Osteoblast (primary cell): ENCODE measurements around the gene KIF6. TPM values are rescaled to one million over a fixed set of nuclear protein-coding genes. Genes with fewer than 3 reads are reported as not detected.
"Not testable (repeated sequence)": the region's sequence is repeated elsewhere in the genome, so short reads cannot be mapped to it uniquely, and the experiment has no call there.

Source experiments
- DNase-seq: peaks from one replicate; pipeline ENCODE4 v3.0.0; 2011; ENCODE audit warnings: low spot score, mixed read lengths; ENCODE audit not compliant: insufficient read length; ENCODE audit errors: missing footprints
- H2AFZ ChIP-seq: 2 replicates; pipeline ENCODE4 v1.6.0; 2011; ENCODE audit warnings: mild to moderate bottlenecking, low read length
- H3K27ac ChIP-seq: 2 replicates; pipeline ENCODE4 v1.5.1; 2011; ENCODE audit warnings: mild to moderate bottlenecking, low read depth, low read length, moderate library complexity
- H3K27me3 ChIP-seq: 2 replicates; pipeline ENCODE4 v1.6.0; 2012; ENCODE audit warnings: mild to moderate bottlenecking, control low read depth, inconsistent platforms, low read length, moderate library complexity; ENCODE audit not compliant: insufficient read depth
- H3K36me3 ChIP-seq: 2 replicates; pipeline ENCODE4 v1.5.1; 2011; ENCODE audit warnings: mild to moderate bottlenecking, low read length, control low read depth, moderate library complexity; ENCODE audit not compliant: insufficient read depth
- H3K4me1 ChIP-seq: 2 replicates; pipeline ENCODE4 v1.5.1; 2011; ENCODE audit warnings: mild to moderate bottlenecking, low read length, control low read depth, moderate library complexity; ENCODE audit not compliant: insufficient read depth
- H3K4me2 ChIP-seq: 2 replicates; pipeline ENCODE4 v1.6.0; 2011; ENCODE audit warnings: mild to moderate bottlenecking, low read length; ENCODE audit not compliant: insufficient read depth
- H3K4me3 ChIP-seq: fragments of 200-600 bp; sonication (generic); 3 replicates; pipeline ENCODE4 v1.5.1; 2012; ENCODE audit warnings: mild to moderate bottlenecking, low read length, inconsistent platforms; ENCODE audit not compliant: insufficient read depth
- H3K79me2 ChIP-seq: 2 replicates; pipeline ENCODE4 v1.6.0; 2012; ENCODE audit warnings: mild to moderate bottlenecking, low read length, control low read depth, inconsistent platforms; ENCODE audit not compliant: insufficient read depth
- H3K9me3 ChIP-seq: 2 replicates; pipeline ENCODE4 v1.5.1; 2011; ENCODE audit warnings: low read depth, low read length, control low read depth
- H4K20me1 ChIP-seq: 2 replicates; pipeline ENCODE4 v1.6.0; 2012; ENCODE audit warnings: mild to moderate bottlenecking, low read length, control low read depth; ENCODE audit not compliant: insufficient read depth
- CTCF ChIP-seq: IDR thresholded peaks from 2 replicates; pipeline ENCODE4 v1.5.1; 2011; ENCODE audit warnings: mild to moderate bottlenecking, low read depth, low read length, moderate library complexity; ENCODE audit errors: extremely low read depth
- total RNA-seq: library from RNA; depleted of rRNA; stranded (reverse); fragments of >200 nt; gene quantifications from 2 replicates; pipeline ENCODE4 v1.2.3, GENCODE V29; 2012

The KIF6 gene
- total RNA-seq, 1 donor: 1.4 TPM

GRCh38 chr6:39490108-39490507, 235.1 kb downstream of the KIF6 start:
- no peaks in the 10 kb centered on the region for H3K27me3 ChIP-seq
- H2AFZ ChIP-seq: no peak overlapping the region
- no peak overlapping the region for H3K4me3 ChIP-seq
- H3K27ac ChIP-seq: no peak overlapping the region
- H3K4me1 ChIP-seq: no peaks in the 10 kb centered on the region
- no peaks in the 10 kb centered on the region for H3K36me3 ChIP-seq
- TF ChIP-seq CTCF: no peak
- H3K9me3 ChIP-seq: no peaks in the 10 kb centered on the region
- H4K20me1 ChIP-seq: no peaks in the 10 kb centered on the region
- H3K79me2 ChIP-seq: no peaks in the 10 kb centered on the region
- no peak overlapping the region for H3K4me2 ChIP-seq
- DNase-seq: no peak

DNA sequence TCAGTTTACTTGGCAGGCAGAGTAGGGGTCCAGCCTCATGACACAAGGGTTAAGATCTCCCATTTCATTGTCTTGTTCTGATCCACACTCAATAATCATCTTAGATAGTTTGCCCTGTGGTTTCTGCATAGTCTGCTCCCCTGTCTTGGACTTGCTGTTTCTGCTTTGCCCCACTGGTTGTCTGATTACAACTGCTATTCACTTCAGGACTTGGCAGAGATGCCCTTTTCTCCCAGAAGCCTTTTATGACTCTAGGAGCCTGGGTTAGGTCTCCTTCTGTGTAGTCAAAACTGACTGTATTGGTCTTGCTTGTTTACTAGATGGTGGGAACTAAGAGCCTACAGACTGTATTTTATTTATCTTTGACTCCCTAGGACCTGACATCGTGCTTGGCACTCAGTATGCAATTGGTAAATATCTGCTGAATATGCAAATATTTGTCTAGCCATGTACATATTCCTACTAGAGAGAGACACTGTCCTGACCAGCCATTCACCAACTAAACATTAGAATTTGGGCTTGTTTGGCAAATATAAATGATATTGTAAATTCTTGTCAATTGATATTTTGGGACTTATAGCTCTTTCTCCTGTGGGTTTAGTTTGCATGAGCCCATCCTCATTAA, 236.8 kb downstream of the KIF6 start:
- H3K27me3 ChIP-seq: no peaks in the 10 kb centered on the region
- no peak overlapping the region for H2AFZ ChIP-seq
- no peaks in the 10 kb centered on the region for H3K36me3 ChIP-seq
- TF ChIP-seq CTCF: no peak
- H3K9me3 ChIP-seq: no peaks in the 10 kb centered on the region
- no peak overlapping the region for H3K27ac ChIP-seq
- no peaks in the 10 kb centered on the region for H3K79me2 ChIP-seq
- no peak overlapping the region for H3K4me3 ChIP-seq
- no peaks in the 10 kb centered on the region for H4K20me1 ChIP-seq
- no peak overlapping the region for H3K4me2 ChIP-seq
- no peaks in the 10 kb centered on the region for H3K4me1 ChIP-seq
- DNase-seq: no peak

DNA sequence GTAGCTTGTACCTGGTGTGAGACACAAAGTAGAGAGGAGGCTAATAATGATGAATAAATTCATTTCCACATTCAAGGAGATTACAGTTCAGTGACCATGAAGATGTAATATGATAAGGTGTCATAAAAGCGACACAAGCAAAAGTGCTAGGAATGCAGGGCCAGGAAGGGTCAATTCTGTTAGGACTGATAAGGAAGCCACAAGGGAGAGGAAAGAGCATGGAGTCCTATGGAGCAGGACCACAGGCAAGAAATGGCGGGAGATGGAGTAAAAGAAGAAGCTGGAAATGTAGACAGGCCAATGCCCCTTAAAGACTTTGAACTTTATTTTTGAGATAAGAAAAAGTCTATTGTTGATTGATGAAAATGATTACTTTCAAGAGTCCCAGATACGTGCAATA, 240.9 kb downstream of the KIF6 start:
- no peak overlapping the region for H3K4me2 ChIP-seq
- no peak overlapping the region for H3K4me3 ChIP-seq
- H3K4me1 ChIP-seq: no peaks in the 10 kb centered on the region
- no peaks in the 10 kb centered on the region for H4K20me1 ChIP-seq
- no peaks in the 10 kb centered on the region for H3K27me3 ChIP-seq
- H2AFZ ChIP-seq: no peak overlapping the region
- H3K36me3 ChIP-seq: no peaks in the 10 kb centered on the region
- no peaks in the 10 kb centered on the region for H3K79me2 ChIP-seq
- no peaks in the 10 kb centered on the region for H3K9me3 ChIP-seq
- DNase-seq: no peak
- no peak overlapping the region for H3K27ac ChIP-seq
- TF ChIP-seq CTCF: no peak

DNA sequence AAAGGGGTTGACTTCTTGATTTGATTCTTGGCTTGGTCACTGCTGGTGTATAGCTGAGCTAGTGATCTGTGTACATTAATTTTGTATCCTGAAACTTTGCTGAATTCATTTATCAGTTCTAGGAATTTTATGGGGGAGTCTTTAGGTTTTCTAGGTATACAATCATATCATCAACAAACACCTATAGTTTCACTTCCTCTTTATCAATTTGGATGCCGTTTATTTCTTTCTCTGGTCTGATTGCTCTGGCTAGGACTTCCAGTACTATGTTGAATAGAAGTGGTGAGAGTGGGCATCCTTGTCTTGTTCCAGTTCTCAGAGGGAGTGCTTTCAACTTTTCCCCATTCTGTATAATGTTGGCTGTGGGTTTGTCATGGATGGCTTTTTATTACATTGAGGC, 245.4 kb downstream of the KIF6 start:
- not testable (repeated sequence) for H2AFZ ChIP-seq, H4K20me1 ChIP-seq, H3K79me2 ChIP-seq, DNase-seq, H3K4me3 ChIP-seq, H3K27me3 ChIP-seq, H3K9me3 ChIP-seq, H3K4me1 ChIP-seq, H3K36me3 ChIP-seq, H3K4me2 ChIP-seq, H3K27ac ChIP-seq
